ENCODE results near the gene BRCC3.

The BRCC3 gene

DNA sequence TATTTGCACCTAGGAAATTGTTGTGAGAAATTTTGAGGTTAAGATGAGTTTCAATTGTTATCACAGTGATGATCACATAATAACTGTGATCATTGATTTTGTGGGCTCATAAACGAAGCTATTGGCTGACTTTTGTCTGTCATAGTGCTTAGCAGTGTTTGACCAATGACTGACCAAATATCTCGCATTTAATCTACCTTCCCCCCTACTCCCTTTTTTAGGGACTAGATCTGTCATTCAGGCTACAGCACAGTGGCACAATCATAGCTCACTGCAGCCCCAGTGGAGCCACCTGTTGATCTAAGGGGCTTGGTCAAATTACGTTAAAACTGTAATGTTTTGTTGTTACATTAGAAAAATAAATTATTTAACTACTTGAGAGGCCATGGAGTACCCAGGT, 43.2 kb upstream of the BRCC3 start:
- no peak for ATAC-seq
- no peak for TF ChIP-seq ZNF70 (CRISPR knock-in tag; IDR thresholded peaks at IDR 0.05)
- TF ChIP-seq ZC3H10 (CRISPR knock-in tag; IDR thresholded peaks at IDR 0.05): no peak
- TF ChIP-seq, protein P1, sequence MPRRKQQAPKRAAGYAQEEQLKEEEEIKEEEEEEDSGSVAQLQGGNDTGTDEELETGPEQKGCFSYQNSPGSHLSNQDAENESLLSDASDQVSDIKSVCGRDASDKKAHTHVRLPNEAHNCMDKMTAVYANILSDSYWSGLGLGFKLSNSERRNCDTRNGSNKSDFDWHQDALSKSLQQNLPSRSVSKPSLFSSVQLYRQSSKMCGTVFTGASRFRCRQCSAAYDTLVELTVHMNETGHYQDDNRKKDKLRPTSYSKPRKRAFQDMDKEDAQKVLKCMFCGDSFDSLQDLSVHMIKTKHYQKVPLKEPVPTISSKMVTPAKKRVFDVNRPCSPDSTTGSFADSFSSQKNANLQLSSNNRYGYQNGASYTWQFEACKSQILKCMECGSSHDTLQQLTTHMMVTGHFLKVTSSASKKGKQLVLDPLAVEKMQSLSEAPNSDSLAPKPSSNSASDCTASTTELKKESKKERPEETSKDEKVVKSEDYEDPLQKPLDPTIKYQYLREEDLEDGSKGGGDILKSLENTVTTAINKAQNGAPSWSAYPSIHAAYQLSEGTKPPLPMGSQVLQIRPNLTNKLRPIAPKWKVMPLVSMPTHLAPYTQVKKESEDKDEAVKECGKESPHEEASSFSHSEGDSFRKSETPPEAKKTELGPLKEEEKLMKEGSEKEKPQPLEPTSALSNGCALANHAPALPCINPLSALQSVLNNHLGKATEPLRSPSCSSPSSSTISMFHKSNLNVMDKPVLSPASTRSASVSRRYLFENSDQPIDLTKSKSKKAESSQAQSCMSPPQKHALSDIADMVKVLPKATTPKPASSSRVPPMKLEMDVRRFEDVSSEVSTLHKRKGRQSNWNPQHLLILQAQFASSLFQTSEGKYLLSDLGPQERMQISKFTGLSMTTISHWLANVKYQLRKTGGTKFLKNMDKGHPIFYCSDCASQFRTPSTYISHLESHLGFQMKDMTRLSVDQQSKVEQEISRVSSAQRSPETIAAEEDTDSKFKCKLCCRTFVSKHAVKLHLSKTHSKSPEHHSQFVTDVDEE (CRISPR knock-in tag; IDR thresholded peaks at IDR 0.05): no peak
- TF ChIP-seq, protein P2, sequence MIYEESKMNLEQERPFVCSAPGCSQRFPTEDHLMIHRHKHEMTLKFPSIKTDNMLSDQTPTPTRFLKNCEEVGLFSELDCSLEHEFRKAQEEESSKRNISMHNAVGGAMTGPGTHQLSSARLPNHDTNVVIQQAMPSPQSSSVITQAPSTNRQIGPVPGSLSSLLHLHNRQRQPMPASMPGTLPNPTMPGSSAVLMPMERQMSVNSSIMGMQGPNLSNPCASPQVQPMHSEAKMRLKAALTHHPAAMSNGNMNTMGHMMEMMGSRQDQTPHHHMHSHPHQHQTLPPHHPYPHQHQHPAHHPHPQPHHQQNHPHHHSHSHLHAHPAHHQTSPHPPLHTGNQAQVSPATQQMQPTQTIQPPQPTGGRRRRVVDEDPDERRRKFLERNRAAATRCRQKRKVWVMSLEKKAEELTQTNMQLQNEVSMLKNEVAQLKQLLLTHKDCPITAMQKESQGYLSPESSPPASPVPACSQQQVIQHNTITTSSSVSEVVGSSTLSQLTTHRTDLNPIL (CRISPR knock-in tag; IDR thresholded peaks at IDR 0.05; ENCODE audit: low read depth): no peak
- TF ChIP-seq TCF4 (CRISPR knock-in tag; IDR thresholded peaks at IDR 0.05; ENCODE audit: borderline replicate concordance): no peak
- TF ChIP-seq, protein P3, sequence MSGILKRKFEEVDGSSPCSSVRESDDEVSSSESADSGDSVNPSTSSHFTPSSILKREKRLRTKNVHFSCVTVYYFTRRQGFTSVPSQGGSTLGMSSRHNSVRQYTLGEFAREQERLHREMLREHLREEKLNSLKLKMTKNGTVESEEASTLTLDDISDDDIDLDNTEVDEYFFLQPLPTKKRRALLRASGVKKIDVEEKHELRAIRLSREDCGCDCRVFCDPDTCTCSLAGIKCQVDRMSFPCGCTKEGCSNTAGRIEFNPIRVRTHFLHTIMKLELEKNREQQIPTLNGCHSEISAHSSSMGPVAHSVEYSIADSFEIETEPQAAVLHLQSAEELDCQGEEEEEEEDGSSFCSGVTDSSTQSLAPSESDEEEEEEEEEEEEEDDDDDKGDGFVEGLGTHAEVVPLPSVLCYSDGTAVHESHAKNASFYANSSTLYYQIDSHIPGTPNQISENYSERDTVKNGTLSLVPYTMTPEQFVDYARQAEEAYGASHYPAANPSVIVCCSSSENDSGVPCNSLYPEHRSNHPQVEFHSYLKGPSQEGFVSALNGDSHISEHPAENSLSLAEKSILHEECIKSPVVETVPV (CRISPR knock-in tag; IDR thresholded peaks at IDR 0.05): no peak
- no peak for TF ChIP-seq ARNTL (CRISPR knock-in tag; IDR thresholded peaks at IDR 0.05; ENCODE audit: borderline replicate concordance, low read depth)
- no peak for TF ChIP-seq BACH2 (CRISPR knock-in tag; IDR thresholded peaks at IDR 0.05; ENCODE audit: borderline replicate concordance)
- TF ChIP-seq SNAI2 (CRISPR knock-in tag; IDR thresholded peaks at IDR 0.05): no peak
- no peak for TF ChIP-seq RARB (CRISPR knock-in tag; IDR thresholded peaks at IDR 0.05)
- no peak for TF ChIP-seq ESRRG (CRISPR knock-in tag; IDR thresholded peaks at IDR 0.05)
- no peak for TF ChIP-seq CSDC2 (CRISPR knock-in tag; IDR thresholded peaks at IDR 0.05)
- no peak for TF ChIP-seq ZFP3 (CRISPR knock-in tag; IDR thresholded peaks at IDR 0.05)
- no peak for TF ChIP-seq ZNF565 (CRISPR knock-in tag; conservative IDR thresholded peaks at IDR 0.05; ENCODE audit: low read depth)
- no peak for TF ChIP-seq ZFP30 (CRISPR knock-in tag; IDR thresholded peaks at IDR 0.05)

DNA sequence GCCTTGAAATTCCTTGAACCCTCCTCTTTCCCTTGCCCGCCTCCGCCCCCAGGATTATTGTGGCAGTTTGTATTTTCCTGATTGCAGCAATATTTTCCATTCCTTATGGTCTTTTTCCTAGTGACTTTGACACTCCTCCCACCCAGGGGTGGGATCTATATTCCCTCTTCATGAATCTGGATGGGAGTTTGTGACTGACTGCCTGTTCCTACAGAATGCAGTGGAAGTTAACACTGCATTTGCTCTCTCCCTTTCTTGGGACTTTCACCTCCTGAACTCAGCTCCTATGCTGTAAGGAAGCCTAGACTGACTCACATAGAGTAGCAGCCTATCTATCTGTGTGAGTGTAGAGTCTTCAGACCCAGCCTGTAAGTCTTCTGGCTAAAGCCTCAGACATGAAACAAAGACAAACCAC, 42.4 kb upstream of the BRCC3 start:
- TF ChIP-seq, protein P1 (CRISPR knock-in tag; IDR thresholded peaks at IDR 0.05): no peak
- TF ChIP-seq ZC3H10 (CRISPR knock-in tag; IDR thresholded peaks at IDR 0.05) (no peak), ARNTL (CRISPR knock-in tag; IDR thresholded peaks at IDR 0.05; ENCODE audit: borderline replicate concordance, low read depth) (no peak), SNAI2 (CRISPR knock-in tag; IDR thresholded peaks at IDR 0.05) (no peak), ESRRG (CRISPR knock-in tag; IDR thresholded peaks at IDR 0.05) (no peak), GLIS3 (CRISPR knock-in tag; IDR thresholded peaks at IDR 0.05) (no peak), ZFP30 (CRISPR knock-in tag; IDR thresholded peaks at IDR 0.05) (no peak), ISL1 (CRISPR knock-in tag; IDR thresholded peaks at IDR 0.05) (no peak), PPARA (CRISPR knock-in tag; IDR thresholded peaks at IDR 0.05; ENCODE audit: borderline replicate concordance) (no peak)
- TF ChIP-seq, protein P2 (CRISPR knock-in tag; IDR thresholded peaks at IDR 0.05; ENCODE audit: low read depth): no peak
- TF ChIP-seq, protein P4, sequence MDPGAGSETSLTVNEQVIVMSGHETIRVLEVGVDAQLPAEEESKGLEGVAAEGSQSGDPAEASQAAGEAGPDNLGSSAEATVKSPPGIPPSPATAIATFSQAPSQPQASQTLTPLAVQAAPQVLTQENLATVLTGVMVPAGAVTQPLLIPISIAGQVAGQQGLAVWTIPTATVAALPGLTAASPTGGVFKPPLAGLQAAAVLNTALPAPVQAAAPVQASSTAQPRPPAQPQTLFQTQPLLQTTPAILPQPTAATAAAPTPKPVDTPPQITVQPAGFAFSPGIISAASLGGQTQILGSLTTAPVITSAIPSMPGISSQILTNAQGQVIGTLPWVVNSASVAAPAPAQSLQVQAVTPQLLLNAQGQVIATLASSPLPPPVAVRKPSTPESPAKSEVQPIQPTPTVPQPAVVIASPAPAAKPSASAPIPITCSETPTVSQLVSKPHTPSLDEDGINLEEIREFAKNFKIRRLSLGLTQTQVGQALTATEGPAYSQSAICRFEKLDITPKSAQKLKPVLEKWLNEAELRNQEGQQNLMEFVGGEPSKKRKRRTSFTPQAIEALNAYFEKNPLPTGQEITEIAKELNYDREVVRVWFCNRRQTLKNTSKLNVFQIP (CRISPR knock-in tag; IDR thresholded peaks at IDR 0.05; ENCODE audit: borderline replicate concordance, low read depth): no peak
- TF ChIP-seq, protein P3 (CRISPR knock-in tag; IDR thresholded peaks at IDR 0.05): no peak
- TF ChIP-seq, protein P5, sequence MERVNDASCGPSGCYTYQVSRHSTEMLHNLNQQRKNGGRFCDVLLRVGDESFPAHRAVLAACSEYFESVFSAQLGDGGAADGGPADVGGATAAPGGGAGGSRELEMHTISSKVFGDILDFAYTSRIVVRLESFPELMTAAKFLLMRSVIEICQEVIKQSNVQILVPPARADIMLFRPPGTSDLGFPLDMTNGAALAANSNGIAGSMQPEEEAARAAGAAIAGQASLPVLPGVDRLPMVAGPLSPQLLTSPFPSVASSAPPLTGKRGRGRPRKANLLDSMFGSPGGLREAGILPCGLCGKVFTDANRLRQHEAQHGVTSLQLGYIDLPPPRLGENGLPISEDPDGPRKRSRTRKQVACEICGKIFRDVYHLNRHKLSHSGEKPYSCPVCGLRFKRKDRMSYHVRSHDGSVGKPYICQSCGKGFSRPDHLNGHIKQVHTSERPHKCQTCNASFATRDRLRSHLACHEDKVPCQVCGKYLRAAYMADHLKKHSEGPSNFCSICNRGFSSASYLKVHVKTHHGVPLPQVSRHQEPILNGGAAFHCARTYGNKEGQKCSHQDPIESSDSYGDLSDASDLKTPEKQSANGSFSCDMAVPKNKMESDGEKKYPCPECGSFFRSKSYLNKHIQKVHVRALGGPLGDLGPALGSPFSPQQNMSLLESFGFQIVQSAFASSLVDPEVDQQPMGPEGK (CRISPR knock-in tag; IDR thresholded peaks at IDR 0.05; ENCODE audit: borderline replicate concordance): no peak
- no peak for ATAC-seq
